ENCODE data around the gene CDH23.

CDH23 gene

DNA sequence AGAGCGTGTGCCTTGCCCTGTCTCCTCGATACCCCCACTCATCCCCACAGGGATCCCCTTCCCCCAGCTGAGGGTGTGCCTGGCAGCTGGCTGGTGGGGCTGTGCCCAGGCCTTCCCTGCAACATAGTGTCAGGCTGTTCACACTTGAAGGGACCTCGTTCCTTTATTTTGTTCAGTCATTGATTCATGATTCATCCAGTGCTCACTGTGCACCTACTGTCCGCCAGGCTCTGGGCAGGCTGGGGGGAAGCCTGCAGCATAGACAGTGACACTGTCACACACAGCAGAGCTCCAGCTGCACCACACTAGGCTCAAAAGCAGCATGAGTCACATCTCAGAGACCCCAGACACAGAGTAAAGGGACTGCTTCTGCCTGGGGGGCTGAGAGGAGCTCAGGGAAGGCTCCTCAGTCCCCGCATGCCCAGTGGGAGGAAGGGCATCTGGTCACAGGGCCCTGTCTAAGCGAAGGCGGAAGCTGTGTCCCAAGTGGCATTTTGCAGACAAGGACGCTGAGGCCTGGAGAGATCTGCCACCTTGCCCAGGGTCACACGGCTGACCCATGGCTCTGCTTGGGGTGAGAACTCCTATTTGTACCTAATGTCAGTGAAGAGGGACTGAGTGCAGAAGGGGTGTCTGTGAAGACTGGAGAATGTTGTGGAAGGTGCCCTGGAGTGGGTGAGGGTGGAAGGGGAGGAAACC lies 27.9 kb downstream of the CDH23 start:
- no peak for DNase-seq (ENCODE audit: low spot score)
- H3K4me1 ChIP-seq (ENCODE audit: insufficient read depth, poor library complexity, severe bottlenecking) = no peaks in the 10 kb centered on the region

DNA sequence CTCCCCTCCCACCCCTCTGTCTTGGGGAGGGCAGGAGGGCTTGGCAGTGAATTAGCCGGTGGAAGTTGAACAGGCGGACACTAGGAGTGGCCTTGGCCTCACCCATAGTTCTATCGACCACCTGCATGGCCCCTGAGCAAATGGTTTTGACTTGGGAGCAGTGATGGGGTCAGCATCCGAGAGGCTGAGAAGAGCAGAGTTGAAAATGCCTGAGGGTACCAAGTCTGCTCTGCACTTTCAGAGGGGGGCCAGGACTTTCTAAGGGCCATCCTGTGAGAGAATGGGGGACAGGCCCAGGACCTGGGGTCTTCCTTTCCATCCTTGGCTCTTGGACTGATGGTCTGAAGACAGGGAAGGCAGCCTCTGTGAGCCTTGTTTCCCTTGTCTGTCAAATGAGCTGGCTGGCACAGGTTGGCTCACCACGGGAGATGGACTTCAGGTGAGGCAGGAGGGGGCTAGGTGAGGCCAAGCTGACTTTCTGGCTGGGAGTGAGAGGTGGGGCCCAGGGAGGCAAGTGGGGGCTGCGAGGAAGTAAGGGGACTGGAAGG lies 29.4 kb downstream of the CDH23 start:
- H3K36me3 ChIP-seq (ENCODE audit: low read depth) = no peaks in the 10 kb centered on the region
- peak; percentile 15 for DNase-seq (ENCODE audit: low spot score)
- ATAC-seq (ENCODE audit: low read depth) = no peak
- no peaks in the 10 kb centered on the region for H3K4me1 ChIP-seq (ENCODE audit: insufficient read depth, poor library complexity, severe bottlenecking)
- H3K4me3 ChIP-seq (ENCODE audit: severe bottlenecking) = no peak overlapping the region
- H3K27ac ChIP-seq (ENCODE audit: poor library complexity, severe bottlenecking) = no peak overlapping the region
- no peaks in the 10 kb centered on the region for H3K27me3 ChIP-seq (ENCODE audit: insufficient read depth, poor library complexity, severe bottlenecking)
- TF ChIP-seq, protein P1, sequence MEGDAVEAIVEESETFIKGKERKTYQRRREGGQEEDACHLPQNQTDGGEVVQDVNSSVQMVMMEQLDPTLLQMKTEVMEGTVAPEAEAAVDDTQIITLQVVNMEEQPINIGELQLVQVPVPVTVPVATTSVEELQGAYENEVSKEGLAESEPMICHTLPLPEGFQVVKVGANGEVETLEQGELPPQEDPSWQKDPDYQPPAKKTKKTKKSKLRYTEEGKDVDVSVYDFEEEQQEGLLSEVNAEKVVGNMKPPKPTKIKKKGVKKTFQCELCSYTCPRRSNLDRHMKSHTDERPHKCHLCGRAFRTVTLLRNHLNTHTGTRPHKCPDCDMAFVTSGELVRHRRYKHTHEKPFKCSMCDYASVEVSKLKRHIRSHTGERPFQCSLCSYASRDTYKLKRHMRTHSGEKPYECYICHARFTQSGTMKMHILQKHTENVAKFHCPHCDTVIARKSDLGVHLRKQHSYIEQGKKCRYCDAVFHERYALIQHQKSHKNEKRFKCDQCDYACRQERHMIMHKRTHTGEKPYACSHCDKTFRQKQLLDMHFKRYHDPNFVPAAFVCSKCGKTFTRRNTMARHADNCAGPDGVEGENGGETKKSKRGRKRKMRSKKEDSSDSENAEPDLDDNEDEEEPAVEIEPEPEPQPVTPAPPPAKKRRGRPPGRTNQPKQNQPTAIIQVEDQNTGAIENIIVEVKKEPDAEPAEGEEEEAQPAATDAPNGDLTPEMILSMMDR (IDR thresholded peaks at IDR 0.05; ENCODE audit: poor library complexity, severe bottlenecking) = no peak
- no peaks in the 10 kb centered on the region for H3K9me3 ChIP-seq (ENCODE audit: severe bottlenecking)

More for the DNA sequence above, 27.9 kb downstream of the CDH23 start:
- Histone ChIP-seq H3K27ac (ENCODE audit: poor library complexity, severe bottlenecking) (no peak overlapping the region), H3K4me3 (ENCODE audit: severe bottlenecking) (no peak overlapping the region), H3K36me3 (ENCODE audit: low read depth) (no peaks in the 10 kb centered on the region), H3K27me3 (ENCODE audit: insufficient read depth, poor library complexity, severe bottlenecking) (no peaks in the 10 kb centered on the region), H3K9me3 (ENCODE audit: severe bottlenecking) (no peaks in the 10 kb centered on the region)
- no peak for ATAC-seq (ENCODE audit: low read depth)
- TF ChIP-seq, protein P1 (IDR thresholded peaks at IDR 0.05; ENCODE audit: poor library complexity, severe bottlenecking) = no peak

DNA sequence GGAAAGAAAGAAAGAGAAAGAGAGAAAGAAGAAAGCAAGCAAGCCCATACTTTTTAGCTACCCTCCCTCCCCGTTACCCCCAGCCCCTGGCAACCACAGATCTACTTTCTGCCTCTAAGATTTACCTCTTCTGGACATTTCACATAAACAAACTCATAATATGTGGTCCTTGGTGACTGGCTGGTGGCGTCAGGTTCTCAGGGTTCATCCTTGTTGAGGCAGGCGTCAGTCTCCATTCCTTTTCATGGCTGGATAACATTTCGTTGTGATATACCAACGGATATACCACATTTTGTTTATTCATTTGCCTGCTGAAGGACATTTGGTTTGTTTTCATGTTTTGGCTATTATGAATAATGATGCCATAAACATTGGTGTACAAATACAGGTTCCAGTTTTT lies 30.5 kb downstream of the CDH23 start:
- Histone ChIP-seq H3K9me3 (ENCODE audit: severe bottlenecking) (no peaks in the 10 kb centered on the region), H3K27me3 (ENCODE audit: insufficient read depth, poor library complexity, severe bottlenecking) (no peaks in the 10 kb centered on the region), H3K4me3 (ENCODE audit: severe bottlenecking) (no peak overlapping the region), H3K4me1 (ENCODE audit: insufficient read depth, poor library complexity, severe bottlenecking) (no peaks in the 10 kb centered on the region), H3K36me3 (ENCODE audit: low read depth) (no peaks in the 10 kb centered on the region), H3K27ac (ENCODE audit: poor library complexity, severe bottlenecking) (no peak overlapping the region)
- TF ChIP-seq, protein P1 (IDR thresholded peaks at IDR 0.05; ENCODE audit: poor library complexity, severe bottlenecking) = no peak
- ATAC-seq (ENCODE audit: low read depth) (no peak), DNase-seq (ENCODE audit: low spot score) (no peak)

DNA sequence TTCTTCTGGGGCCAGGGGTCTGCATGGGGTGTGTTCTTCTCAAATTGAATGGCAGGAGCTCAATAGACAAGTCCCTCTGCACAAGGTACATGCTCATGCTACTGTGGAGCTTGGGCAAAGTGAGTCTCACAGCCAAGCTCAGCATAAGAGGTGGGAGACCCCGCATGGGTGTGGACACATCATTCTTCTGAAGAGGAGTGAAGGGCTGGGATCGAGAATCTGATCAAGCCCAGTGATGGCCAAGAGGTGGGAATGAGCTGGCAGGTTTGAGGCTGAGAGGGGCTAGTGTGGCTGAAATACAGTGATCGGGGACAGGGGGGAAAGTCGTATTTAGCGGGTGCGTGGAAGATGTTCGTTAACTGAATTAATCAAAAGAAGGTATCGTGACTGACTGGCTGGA lies 32.6 kb downstream of the CDH23 start:
- ATAC-seq (ENCODE audit: low read depth) (no peak), DNase-seq (ENCODE audit: low spot score) (peak; percentile 15)
- H3K4me1 ChIP-seq (ENCODE audit: insufficient read depth, poor library complexity, severe bottlenecking) = no peaks in the 10 kb centered on the region
- TF ChIP-seq, protein P1 (IDR thresholded peaks at IDR 0.05; ENCODE audit: poor library complexity, severe bottlenecking) = no peak
- no peak overlapping the region for H3K4me3 ChIP-seq (ENCODE audit: severe bottlenecking)
- no peak overlapping the region for H3K27ac ChIP-seq (ENCODE audit: poor library complexity, severe bottlenecking)
- no peaks in the 10 kb centered on the region for H3K9me3 ChIP-seq (ENCODE audit: severe bottlenecking)
- no peaks in the 10 kb centered on the region for H3K36me3 ChIP-seq (ENCODE audit: low read depth)
- H3K27me3 ChIP-seq (ENCODE audit: insufficient read depth, poor library complexity, severe bottlenecking) = no peaks in the 10 kb centered on the region

DNA sequence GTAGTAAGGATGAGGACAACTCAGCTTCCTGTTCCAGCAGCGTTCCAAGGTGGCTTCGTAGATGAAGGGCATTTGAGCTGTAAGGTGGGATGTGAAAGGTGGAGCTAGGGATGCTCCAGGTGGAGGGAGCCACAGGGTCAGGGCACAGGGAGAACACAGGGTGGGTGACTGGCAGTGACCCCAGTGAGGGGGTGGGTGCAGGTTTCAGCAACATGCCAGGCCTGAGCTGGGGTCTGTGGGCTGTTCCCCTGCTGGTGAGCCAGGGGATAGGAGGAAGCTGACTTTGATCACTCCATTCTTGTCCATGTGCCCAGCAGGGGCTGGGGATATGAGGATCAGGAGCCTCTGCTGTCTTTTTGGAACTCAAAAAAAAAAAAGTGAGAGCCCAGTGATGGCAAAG lies 33.2 kb downstream of the CDH23 start:
- no peaks in the 10 kb centered on the region for H3K36me3 ChIP-seq (ENCODE audit: low read depth)
- TF ChIP-seq, protein P1 (IDR thresholded peaks at IDR 0.05; ENCODE audit: poor library complexity, severe bottlenecking) = no peak
- no peaks in the 10 kb centered on the region for H3K9me3 ChIP-seq (ENCODE audit: severe bottlenecking)
- no peak overlapping the region for H3K4me3 ChIP-seq (ENCODE audit: severe bottlenecking)
- H3K4me1 ChIP-seq (ENCODE audit: insufficient read depth, poor library complexity, severe bottlenecking) = no peaks in the 10 kb centered on the region
- ATAC-seq (ENCODE audit: low read depth) = no peak
- H3K27ac ChIP-seq (ENCODE audit: poor library complexity, severe bottlenecking) = no peak overlapping the region
- peak; percentile 16 for DNase-seq (ENCODE audit: low spot score)
- H3K27me3 ChIP-seq (ENCODE audit: insufficient read depth, poor library complexity, severe bottlenecking) = no peaks in the 10 kb centered on the region
